Measurements from ENCODE around the gene SPATA17.

The SPATA17 gene

GRCh38 chr1:217857061-217857460, 225.9 kb downstream of the SPATA17 start:
- peak; percentile 17 for DNase-seq

- peak; percentile 51 for DNase-seq
These were observed 230.5 kb downstream of the SPATA17 start for GRCh38 chr1:217861658-217862057.

GRCh38 chr1:217867446-217867995, 236.4 kb downstream of the SPATA17 start:
- no peak for DNase-seq

GRCh38 chr1:217871955-217872354, 240.8 kb downstream of the SPATA17 start:
- DNase-seq = no peak

- no peak for DNase-seq
These were observed 244.1 kb downstream of the SPATA17 start for GRCh38 chr1:217875229-217875628.

GRCh38 chr1:217876401-217876800, 245.3 kb downstream of the SPATA17 start:
- no peak for DNase-seq

GRCh38 chr1:217876896-217877295, 245.8 kb downstream of the SPATA17 start:
- DNase-seq = no peak

- DNase-seq = no peak
These were observed 250.0 kb downstream of the SPATA17 start for GRCh38 chr1:217881131-217881543.

GRCh38 chr1:217881607-217882332, 250.6 kb downstream of the SPATA17 start:
- no peak for DNase-seq

- no peak for DNase-seq
These were observed 254.0 kb downstream of the SPATA17 start for GRCh38 chr1:217885181-217885580.

GRCh38 chr1:217888328-217888727, 257.2 kb downstream of the SPATA17 start:
- DNase-seq = no peak

GRCh38 chr1:217889401-217889800, 258.3 kb downstream of the SPATA17 start:
- no peak for DNase-seq

- no peak for DNase-seq
These were observed 260.8 kb downstream of the SPATA17 start for GRCh38 chr1:217891966-217892365.

- DNase-seq = no peak
These were observed 261.6 kb downstream of the SPATA17 start for GRCh38 chr1:217892750-217893149.

- peak; percentile 54 for DNase-seq
These were observed 264.7 kb downstream of the SPATA17 start for GRCh38 chr1:217895841-217896240.

- peak; percentile 25 for DNase-seq
These were observed 265.3 kb downstream of the SPATA17 start for GRCh38 chr1:217896490-217896889.

- no peak for DNase-seq
These were observed 266.0 kb downstream of the SPATA17 start for GRCh38 chr1:217897100-217897499.

- no peak for DNase-seq
These were observed 268.5 kb downstream of the SPATA17 start for GRCh38 chr1:217899614-217900013.

GRCh38 chr1:217907504-217907903, 276.4 kb downstream of the SPATA17 start:
- DNase-seq = no peak

GRCh38 chr1:217910203-217910602, 279.1 kb downstream of the SPATA17 start:
- peak; percentile 67 for DNase-seq

- DNase-seq = no peak
These were observed 279.7 kb downstream of the SPATA17 start for GRCh38 chr1:217910791-217911320.

GRCh38 chr1:217911908-217912307, 280.8 kb downstream of the SPATA17 start:
- no peak for DNase-seq

GRCh38 chr1:217917281-217917887, 286.2 kb downstream of the SPATA17 start:
- DNase-seq = no peak

Measured in eye (tissue), 1 donor.